SK-N-SH (cell line): ENCODE data around the gene MRPL55.

Source experiments
- CTCF ChIP-seq: fragments of 200-600 bp; sonication (generic); IDR thresholded peaks from 2 replicates; pipeline ENCODE4 v1.6.1; 2017; ENCODE audit warnings: antibody characterized with exemption, mild to moderate bottlenecking, moderate library complexity
- ELF1 ChIP-seq: IDR thresholded peaks from 2 replicates; pipeline ENCODE4 v1.4.0; 2012
- EP300 ChIP-seq, 2 experiments: IDR thresholded peaks; 2 replicates each; pipeline versions ENCODE4 v1.4.0 to v1.6.1; 2012; ENCODE audit warnings: borderline replicate concordance in 1 of 2, low read depth in 1 of 2, low read length in 1 of 2
- FOXM1 ChIP-seq: IDR thresholded peaks from 2 replicates; pipeline ENCODE4 v1.4.0; 2012; ENCODE audit warnings: low read depth, mild to moderate bottlenecking
- GABPA ChIP-seq: IDR thresholded peaks from 2 replicates; pipeline ENCODE4 v1.4.0; 2012; ENCODE audit warnings: low read depth, mild to moderate bottlenecking
- JUND ChIP-seq: IDR thresholded peaks from 2 replicates; pipeline ENCODE4 v1.4.0; 2012
- PBX3 ChIP-seq: IDR thresholded peaks from 2 replicates; pipeline ENCODE4; 2012
- RAD21 ChIP-seq: IDR thresholded peaks from 2 replicates; pipeline ENCODE4 v1.6.1; 2012; ENCODE audit warnings: mild to moderate bottlenecking, low read length
- TAF1 ChIP-seq: IDR thresholded peaks from 2 replicates; pipeline ENCODE4 v1.6.1; 2012; ENCODE audit warnings: low read depth, mild to moderate bottlenecking, low read length, moderate library complexity, borderline replicate concordance
- TCF12 ChIP-seq: IDR thresholded peaks from 2 replicates; pipeline ENCODE4 v1.4.0; 2012
- USF2 ChIP-seq: fragments of 150-350 bp; IDR thresholded peaks from 2 replicates; pipeline ENCODE4 v1.6.1; 2017; ENCODE audit warnings: antibody characterized with exemption, low read length, low read depth, borderline replicate concordance

- no peak for TF ChIP-seq CTCF
- TF ChIP-seq ELF1: no peak
- no peak for TF ChIP-seq TAF1
- TF ChIP-seq RAD21: no peak
- TF ChIP-seq USF2: no peak
- no peak for TF ChIP-seq FOXM1
- TF ChIP-seq EP300 (IDR thresholded peaks at IDR 0.05; ENCODE audit: borderline replicate concordance in 1 of 2, low read depth in 1 of 2, low read length in 1 of 2): no peak
- no peak for TF ChIP-seq JUND
- TF ChIP-seq GABPA: no peak
- TF ChIP-seq PBX3: no peak
- no peak for TF ChIP-seq TCF12
Measured at GRCh38 chr1:228062812-228063211, 46.3 kb downstream of the MRPL55 start.
